Heart right ventricle (tissue), 16 donors: ENCODE data around the gene PKD1L1. TPM values are rescaled to one million over a fixed set of nuclear protein-coding genes. Genes with fewer than 3 reads are reported as not detected.
"Not testable (repeated sequence)": the region's sequence is repeated elsewhere in the genome, so short reads cannot be mapped to it uniquely, and the experiment has no call there.

Experiments used
- ATAC-seq, 8 donors: fragments of 200-7000 bp; cut with Tn5 transposase; one replicate each; pipeline ENCODE4 v1.9.1; 2020; ENCODE audit warnings: mild to moderate bottlenecking in 8 of 8, moderate library complexity in 8 of 8, moderate number of reproducible peaks in 1 of 8
- DNase-seq, 2 donors: peaks; one replicate each; pipeline ENCODE4 v3.0.0-alpha.2; 2020
- H3K27ac ChIP-seq, 10 donors: fragments of 200-600 bp; sonication (generic) in 2 of 10; one replicate each; pipeline versions ENCODE4 v1.5.0 to v1.8.0; 2020 to 2022; ENCODE audit warnings: mild to moderate bottlenecking in 3 of 10
- H3K27me3 ChIP-seq, 7 donors: fragments of 200-600 bp; one replicate each; pipeline ENCODE4 v1.8.0; 2021 to 2022; ENCODE audit warnings: mild to moderate bottlenecking in 2 of 7
- H3K36me3 ChIP-seq, 9 donors: fragments of 200-600 bp; sonication (generic) in 1 of 9; one replicate each; pipeline versions ENCODE4 v1.5.0 to v1.8.0; 2020 to 2022; ENCODE audit warnings: mild to moderate bottlenecking in 2 of 9
- H3K4me1 ChIP-seq, 9 donors: fragments of 200-600 bp; sonication (generic) in 1 of 9; one replicate each; pipeline versions ENCODE4 v1.5.0 to v1.8.0; 2020 to 2022; ENCODE audit warnings: mild to moderate bottlenecking in 4 of 9
- H3K4me3 ChIP-seq, 10 donors: fragments of 200-600 bp; sonication (generic) in 2 of 10; one replicate each; pipeline versions ENCODE4 v1.5.0 to v1.8.0; 2020 to 2022; ENCODE audit warnings: mild to moderate bottlenecking in 7 of 10, moderate library complexity in 2 of 10
- H3K9me3 ChIP-seq, 11 donors: fragments of 200-600 bp in 10 of 11; sonication (generic) in 2 of 11; one replicate each; pipeline versions ENCODE4 v1.5.0 to v1.8.0; 2013 to 2022; ENCODE audit warnings: mild to moderate bottlenecking in 2 of 11, control low read depth in 1 of 11, moderate library complexity in 1 of 11
- WGBS, 2 donors: extraction: QIAGEN DNeasy Blood & Tissue Kit; methylation state at CpG; one replicate each; pipeline ENCODE4 v1.1.7; 2013; ENCODE audit warnings: inconsistent platforms in 1 of 2; 5-methylcytosine and 5-hydroxymethylcytosine counted together
- intact Hi-C, 10 donors: fragments of 100-400 bp; cut with DNase I; formaldehyde crosslinking; loops; one replicate each; pipeline versions ENCODE4 v1.11.1 to v1.14.2; 2022
- polyA plus RNA-seq, 2 donors: library from polyadenylated mRNA; stranded (reverse); fragments of 200-250 nt; gene quantifications; one replicate each; pipeline ENCODE4 v1.2.3, GENCODE V29; 2013
- total RNA-seq, 10 donors: library from RNA; stranded (reverse); fragmentation: NEBNext Ultra II Directional in 3 of 10; extraction: Animal tissue kit (Norgen Biotek cat#: 25700) in 3 of 10; gene quantifications; one replicate each; pipeline versions ENCODE4 v1.2.1 to v1.2.4, GENCODE V29; 2021 to 2023
- TF ChIP-seq, protein P1 (sequence below), 9 donors: fragments of 200-600 bp; sonication (generic) in 2 of 9; IDR thresholded peaks; one replicate each; pipeline versions ENCODE4 v1.5.0 to v1.8.0; 2021 to 2022; ENCODE audit warnings: antibody characterized with exemption in 9 of 9, mild to moderate bottlenecking in 5 of 9, moderate library complexity in 1 of 9
- donor health status: Arrhythmogenic right ventricular cardiomyopathy.
- donor health status: ischemic (EF 13 %, LVEDD 7.1; RV severe dilation, severe dysfunction).
- donor health status: healthy with polysubstance abuse.
- donor health status: DM: no; HTN: yes; CAD: no.
- donor health status: DM: no; HTN: no; CAD: no.
- donor health status: ischemic (EF 25% LVEDD 6.9; RV normal size, moderate dysfunction).
- donor health status: ischemic (EF 25% LVEDD 5.7; RV mildly dilated, moderate dysfunction).
- donor health status: healthy.
- donor health status: DM: yes; HTN: yes; CAD: no.
- donor health status: Ischemic cardiomyopathy.
- donor health status: ischemic (EF 35%, LVEDD 5.7; RV mildly dilated, moderate dysfunction).
- donor health status: nonischemic (EF 11% LVEDD 7.7; RV severe dilation, severe dysfunction).
- donor health status: DM: yes; HTN: yes; CAD: no.
- donor health status: PGD.
- donor health status: ischemic (EF 29% LVEDD 5.4; RV normal size, mild dysfunction).
- donor health status: nonischemic (EF 23%, LVEDD 6.1; RV moderate dilation, normal function).

PKD1L1 gene
- total and polyA plus RNA-seq, 12 donors = 1.5 to 4.7 (median 2.4) TPM

DNA sequence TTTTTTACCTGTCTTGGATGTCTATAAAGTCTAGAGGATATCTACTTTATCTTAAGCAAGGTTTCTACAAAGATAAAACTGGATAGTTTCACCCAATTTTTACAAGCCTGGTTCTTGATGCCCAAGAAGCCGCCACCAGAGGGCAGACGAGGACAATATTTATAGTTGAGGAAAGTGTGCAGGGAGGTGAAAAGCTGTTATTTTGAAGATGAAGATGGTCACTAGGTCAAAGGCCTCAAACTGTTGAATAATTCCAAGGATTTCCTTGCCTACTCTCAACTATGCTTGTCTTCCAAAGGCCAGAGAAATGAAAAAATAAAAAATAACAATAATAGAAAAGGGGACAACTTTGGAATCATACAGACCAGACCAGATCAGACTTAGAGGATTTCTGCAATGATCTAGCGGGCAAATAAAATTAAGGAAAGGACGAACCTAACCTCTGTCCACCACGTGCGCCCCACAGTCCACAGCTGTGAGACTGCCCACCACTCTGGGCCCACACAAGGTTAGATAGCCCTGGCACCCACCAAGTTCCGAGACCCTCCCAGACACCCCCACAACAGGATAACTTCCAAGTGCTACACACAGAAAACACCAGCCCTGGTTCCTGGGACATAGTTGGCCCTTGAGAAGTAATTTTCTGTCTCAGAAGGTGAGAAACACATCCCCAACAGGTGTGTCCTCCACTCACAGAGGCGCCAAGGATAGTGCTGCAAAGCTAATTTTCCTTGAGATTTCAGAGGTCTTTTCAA lies 2.8 kb downstream of the PKD1L1 start:
- TF ChIP-seq, protein P1, sequence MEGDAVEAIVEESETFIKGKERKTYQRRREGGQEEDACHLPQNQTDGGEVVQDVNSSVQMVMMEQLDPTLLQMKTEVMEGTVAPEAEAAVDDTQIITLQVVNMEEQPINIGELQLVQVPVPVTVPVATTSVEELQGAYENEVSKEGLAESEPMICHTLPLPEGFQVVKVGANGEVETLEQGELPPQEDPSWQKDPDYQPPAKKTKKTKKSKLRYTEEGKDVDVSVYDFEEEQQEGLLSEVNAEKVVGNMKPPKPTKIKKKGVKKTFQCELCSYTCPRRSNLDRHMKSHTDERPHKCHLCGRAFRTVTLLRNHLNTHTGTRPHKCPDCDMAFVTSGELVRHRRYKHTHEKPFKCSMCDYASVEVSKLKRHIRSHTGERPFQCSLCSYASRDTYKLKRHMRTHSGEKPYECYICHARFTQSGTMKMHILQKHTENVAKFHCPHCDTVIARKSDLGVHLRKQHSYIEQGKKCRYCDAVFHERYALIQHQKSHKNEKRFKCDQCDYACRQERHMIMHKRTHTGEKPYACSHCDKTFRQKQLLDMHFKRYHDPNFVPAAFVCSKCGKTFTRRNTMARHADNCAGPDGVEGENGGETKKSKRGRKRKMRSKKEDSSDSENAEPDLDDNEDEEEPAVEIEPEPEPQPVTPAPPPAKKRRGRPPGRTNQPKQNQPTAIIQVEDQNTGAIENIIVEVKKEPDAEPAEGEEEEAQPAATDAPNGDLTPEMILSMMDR (IDR thresholded peaks at IDR 0.05) = peak; percentile 70 to 99 (median 83)
- peak in 1 of 8 donors; percentile 35 for ATAC-seq
- 41 to 42% methylated on average over 8 of the region's 8 CpGs for WGBS, 2 donors
- DNase-seq = peak; percentile 78 to 82
- peaks cover 8 to 91% (median 42%) of the 10 kb centered on the region in 9 donors for H3K4me1 ChIP-seq
- no peaks in the 10 kb centered on the region for H3K9me3 ChIP-seq
- intact Hi-C loops = loop anchor here in 8 of 10 donors (1.0 to 5.0 kb wide), 8 partner anchors 23 to 167 kb away; no protein-coding TSS in a partner anchor
- no peaks in the 10 kb centered on the region for H3K27me3 ChIP-seq
- peak overlapping the region in 9 of 10 donors; percentile 53 to 97 (median 79) for H3K27ac ChIP-seq
- no peaks in the 10 kb centered on the region for H3K36me3 ChIP-seq
- H3K4me3 ChIP-seq = peak overlapping the region in 1 of 10 donors; percentile 9

DNA sequence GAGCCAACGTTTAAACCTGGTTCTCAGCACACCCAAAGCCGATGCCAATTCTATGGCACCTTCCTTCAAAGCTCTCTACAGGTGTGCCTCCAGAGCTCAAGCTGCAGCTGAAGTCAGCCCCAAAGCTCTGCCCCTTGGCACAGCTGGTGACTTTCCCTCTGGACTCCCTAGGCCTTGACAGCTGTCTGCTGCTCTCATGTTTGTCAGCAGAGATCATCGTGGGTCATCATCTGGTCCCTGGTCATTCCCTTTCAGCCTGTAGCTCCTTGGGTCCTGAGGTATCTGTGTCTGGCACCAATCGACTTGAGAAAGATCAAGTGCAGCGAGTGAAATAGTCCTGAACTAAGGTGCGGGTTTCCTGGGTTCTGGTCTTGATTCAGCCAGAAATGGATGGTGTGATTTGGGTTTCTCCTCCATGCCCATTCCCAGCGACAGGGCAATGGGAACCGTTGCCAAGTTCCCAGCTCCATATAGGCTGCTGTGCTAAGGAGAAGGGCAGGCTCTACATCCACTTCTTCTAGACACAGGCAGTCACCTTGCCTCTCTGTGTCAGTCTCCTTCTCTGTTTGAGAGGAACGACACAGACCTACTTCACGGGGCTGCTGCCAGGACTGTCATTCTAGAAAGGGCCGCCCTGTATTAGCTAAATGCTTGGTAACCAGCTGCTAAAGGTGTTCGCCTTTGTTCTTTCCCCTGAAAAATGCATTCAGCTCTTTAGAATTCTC lies 3.6 kb downstream of the PKD1L1 start:
- ATAC-seq (no peak), DNase-seq (no peak)
- Histone ChIP-seq H3K4me1 (peaks cover 10 to 91% (median 45%) of the 10 kb centered on the region in 9 donors), H3K36me3 (no peaks in the 10 kb centered on the region), H3K27me3 (no peaks in the 10 kb centered on the region), H3K4me3 (no peak overlapping the region), H3K27ac (peak overlapping the region in 9 of 10 donors; percentile 23 to 97 (median 87)), H3K9me3 (no peaks in the 10 kb centered on the region)
- 70 to 73% methylated on average over 12 of the region's 12 CpGs for WGBS, 2 donors
- intact Hi-C loops = loop anchor here in 8 of 10 donors (1.0 to 5.0 kb wide), 9 partner anchors 24 to 168 kb away; no protein-coding TSS in a partner anchor
- TF ChIP-seq, protein P1 (IDR thresholded peaks at IDR 0.05) = no peak

DNA sequence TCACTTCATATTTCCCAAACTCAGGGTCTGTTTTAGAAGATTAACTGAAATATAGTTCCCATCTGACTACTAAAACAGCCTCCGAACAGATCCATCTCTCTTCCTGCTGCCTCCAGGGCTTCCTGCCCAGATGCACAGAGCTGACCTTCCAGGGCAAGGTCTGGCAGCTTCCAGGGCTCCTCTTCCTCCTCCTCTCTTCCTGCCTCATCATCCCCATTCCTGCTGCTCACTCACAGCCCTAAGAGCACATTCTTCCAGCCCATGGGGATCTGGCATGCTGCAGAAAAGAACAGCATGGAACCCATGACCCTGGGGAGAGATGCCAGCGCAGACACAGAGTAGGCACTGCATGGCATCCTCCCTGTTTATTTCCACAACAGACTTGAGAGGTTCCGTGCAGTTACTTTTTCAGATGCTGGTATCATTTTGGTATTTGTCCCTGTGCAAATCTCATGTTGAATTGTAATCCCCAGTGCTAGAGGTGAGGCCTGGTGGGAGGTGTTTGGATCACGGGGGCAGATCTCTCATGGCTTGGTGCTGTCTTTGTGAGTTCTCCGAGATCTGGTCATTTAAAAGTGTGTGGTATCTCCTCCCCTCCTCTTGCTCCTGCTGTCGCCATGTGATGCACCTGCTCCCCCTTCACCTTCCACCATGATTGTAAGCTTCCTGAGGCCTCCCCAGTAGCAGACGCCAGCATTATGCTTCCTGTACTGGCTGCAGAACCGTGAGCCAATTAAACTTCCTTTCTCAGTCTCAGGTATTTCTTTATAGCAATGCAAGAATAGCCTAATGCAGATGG lies 4.4 kb downstream of the PKD1L1 start:
- no peaks in the 10 kb centered on the region for H3K36me3 ChIP-seq
- H3K27ac ChIP-seq = peak overlapping the region in 9 of 10 donors; percentile 23 to 97 (median 87)
- peaks cover 10 to 88% (median 49%) of the 10 kb centered on the region in 9 donors for H3K4me1 ChIP-seq
- no peaks in the 10 kb centered on the region for H3K9me3 ChIP-seq
- WGBS, 2 donors = 77 to 82% methylated on average over 8 of the region's 8 CpGs
- intact Hi-C loops = loop anchor here in 6 of 10 donors (2.0 to 5.0 kb wide), 4 partner anchors 25 to 167 kb away; no protein-coding TSS in a partner anchor
- DNase-seq = no peak
- no peaks in the 10 kb centered on the region for H3K27me3 ChIP-seq
- no peak for ATAC-seq
- no peak overlapping the region for H3K4me3 ChIP-seq
- TF ChIP-seq, protein P1 (IDR thresholded peaks at IDR 0.05) = no peak

DNA sequence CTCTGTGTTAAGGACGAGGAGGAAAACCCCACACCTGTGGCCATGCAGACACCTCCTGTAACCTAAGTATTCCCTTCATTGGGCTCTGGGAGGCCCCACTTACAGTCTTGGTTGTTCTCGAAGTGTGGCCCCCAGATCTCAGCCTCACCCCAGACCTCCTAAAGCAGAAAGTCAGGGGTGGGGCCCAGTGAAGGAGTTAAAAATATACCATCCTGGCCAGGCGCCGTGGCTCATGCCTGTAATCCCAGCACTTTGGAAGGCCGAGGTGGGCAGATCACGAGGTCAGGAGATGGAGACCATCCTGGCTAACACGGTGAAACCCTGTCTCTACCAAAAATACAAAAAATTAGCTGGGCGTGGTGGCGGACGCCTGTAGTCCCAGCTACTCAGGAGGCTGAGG lies 5.6 kb downstream of the PKD1L1 start:
- WGBS, 2 donors = 72 to 88% methylated on average over 10 of the region's 10 CpGs
- Histone ChIP-seq H3K4me1 (peaks cover 10 to 76% (median 44%) of the 10 kb centered on the region in 9 donors), H3K27ac (peak overlapping the region in 8 of 10 donors; percentile 86 to 97 (median 92))
- DNase-seq, H3K27me3 ChIP-seq, H3K9me3 ChIP-seq, ATAC-seq, H3K4me3 ChIP-seq, H3K36me3 ChIP-seq: not testable (repeated sequence)
- intact Hi-C loops = loop anchor here in 2 of 10 donors (5.0 kb wide), 1 partner anchor 95 kb away; no protein-coding TSS in a partner anchor
